ENCODE results near the gene YIPF3. TPM values are rescaled to one million over a fixed set of nuclear protein-coding genes. Genes with fewer than 3 reads are reported as not detected.
"Not testable (repeated sequence)": the region's sequence is repeated elsewhere in the genome, so short reads cannot be mapped to it uniquely, and the experiment has no call there.

The YIPF3 gene
- total and polyA plus RNA-seq, 10 of the 15 experiments (the other 5 are each of a cell fraction or from before 2014, with no cell fraction given): 20.5 to 88.8 (median 44.7) TPM

DNA sequence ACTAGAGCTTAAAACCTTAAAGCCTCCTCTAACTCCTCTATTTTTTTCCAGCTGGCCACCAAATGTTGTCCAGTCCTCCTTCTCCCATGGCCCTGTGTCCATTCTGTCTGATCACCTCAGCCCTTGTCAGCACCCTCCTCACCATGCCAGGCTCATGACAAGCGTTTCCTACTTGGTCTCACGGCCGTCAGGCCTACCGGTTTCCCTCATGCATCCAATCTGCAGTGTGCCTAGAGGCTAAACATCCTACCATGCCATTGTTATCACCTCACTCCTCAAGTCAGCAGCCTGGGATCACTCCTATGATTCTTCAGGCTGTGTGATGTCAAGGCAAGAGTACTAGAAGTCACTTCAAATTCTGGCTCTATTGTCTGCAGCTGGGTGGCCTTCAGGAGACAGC lies 49.0 kb downstream of the YIPF3 start (continued):
- TF ChIP-seq, protein P1, sequence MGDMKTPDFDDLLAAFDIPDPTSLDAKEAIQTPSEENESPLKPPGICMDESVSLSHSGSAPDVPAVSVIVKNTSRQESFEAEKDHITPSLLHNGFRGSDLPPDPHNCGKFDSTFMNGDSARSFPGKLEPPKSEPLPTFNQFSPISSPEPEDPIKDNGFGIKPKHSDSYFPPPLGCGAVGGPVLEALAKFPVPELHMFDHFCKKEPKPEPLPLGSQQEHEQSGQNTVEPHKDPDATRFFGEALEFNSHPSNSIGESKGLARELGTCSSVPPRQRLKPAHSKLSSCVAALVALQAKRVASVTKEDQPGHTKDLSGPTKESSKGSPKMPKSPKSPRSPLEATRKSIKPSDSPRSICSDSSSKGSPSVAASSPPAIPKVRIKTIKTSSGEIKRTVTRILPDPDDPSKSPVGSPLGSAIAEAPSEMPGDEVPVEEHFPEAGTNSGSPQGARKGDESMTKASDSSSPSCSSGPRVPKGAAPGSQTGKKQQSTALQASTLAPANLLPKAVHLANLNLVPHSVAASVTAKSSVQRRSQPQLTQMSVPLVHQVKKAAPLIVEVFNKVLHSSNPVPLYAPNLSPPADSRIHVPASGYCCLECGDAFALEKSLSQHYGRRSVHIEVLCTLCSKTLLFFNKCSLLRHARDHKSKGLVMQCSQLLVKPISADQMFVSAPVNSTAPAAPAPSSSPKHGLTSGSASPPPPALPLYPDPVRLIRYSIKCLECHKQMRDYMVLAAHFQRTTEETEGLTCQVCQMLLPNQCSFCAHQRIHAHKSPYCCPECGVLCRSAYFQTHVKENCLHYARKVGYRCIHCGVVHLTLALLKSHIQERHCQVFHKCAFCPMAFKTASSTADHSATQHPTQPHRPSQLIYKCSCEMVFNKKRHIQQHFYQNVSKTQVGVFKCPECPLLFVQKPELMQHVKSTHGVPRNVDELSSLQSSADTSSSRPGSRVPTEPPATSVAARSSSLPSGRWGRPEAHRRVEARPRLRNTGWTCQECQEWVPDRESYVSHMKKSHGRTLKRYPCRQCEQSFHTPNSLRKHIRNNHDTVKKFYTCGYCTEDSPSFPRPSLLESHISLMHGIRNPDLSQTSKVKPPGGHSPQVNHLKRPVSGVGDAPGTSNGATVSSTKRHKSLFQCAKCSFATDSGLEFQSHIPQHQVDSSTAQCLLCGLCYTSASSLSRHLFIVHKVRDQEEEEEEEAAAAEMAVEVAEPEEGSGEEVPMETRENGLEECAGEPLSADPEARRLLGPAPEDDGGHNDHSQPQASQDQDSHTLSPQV (IDR thresholded peaks at IDR 0.05): no peak
- TF ChIP-seq, protein P2, sequence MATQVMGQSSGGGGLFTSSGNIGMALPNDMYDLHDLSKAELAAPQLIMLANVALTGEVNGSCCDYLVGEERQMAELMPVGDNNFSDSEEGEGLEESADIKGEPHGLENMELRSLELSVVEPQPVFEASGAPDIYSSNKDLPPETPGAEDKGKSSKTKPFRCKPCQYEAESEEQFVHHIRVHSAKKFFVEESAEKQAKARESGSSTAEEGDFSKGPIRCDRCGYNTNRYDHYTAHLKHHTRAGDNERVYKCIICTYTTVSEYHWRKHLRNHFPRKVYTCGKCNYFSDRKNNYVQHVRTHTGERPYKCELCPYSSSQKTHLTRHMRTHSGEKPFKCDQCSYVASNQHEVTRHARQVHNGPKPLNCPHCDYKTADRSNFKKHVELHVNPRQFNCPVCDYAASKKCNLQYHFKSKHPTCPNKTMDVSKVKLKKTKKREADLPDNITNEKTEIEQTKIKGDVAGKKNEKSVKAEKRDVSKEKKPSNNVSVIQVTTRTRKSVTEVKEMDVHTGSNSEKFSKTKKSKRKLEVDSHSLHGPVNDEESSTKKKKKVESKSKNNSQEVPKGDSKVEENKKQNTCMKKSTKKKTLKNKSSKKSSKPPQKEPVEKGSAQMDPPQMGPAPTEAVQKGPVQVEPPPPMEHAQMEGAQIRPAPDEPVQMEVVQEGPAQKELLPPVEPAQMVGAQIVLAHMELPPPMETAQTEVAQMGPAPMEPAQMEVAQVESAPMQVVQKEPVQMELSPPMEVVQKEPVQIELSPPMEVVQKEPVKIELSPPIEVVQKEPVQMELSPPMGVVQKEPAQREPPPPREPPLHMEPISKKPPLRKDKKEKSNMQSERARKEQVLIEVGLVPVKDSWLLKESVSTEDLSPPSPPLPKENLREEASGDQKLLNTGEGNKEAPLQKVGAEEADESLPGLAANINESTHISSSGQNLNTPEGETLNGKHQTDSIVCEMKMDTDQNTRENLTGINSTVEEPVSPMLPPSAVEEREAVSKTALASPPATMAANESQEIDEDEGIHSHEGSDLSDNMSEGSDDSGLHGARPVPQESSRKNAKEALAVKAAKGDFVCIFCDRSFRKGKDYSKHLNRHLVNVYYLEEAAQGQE (IDR thresholded peaks at IDR 0.05; ENCODE audit: low read depth, low read length): no peak
- no peak for TF ChIP-seq ATF7 (IDR thresholded peaks at IDR 0.05; ENCODE audit: low read depth)
- TF ChIP-seq FOXK2 (IDR thresholded peaks at IDR 0.05): no peak

DNA sequence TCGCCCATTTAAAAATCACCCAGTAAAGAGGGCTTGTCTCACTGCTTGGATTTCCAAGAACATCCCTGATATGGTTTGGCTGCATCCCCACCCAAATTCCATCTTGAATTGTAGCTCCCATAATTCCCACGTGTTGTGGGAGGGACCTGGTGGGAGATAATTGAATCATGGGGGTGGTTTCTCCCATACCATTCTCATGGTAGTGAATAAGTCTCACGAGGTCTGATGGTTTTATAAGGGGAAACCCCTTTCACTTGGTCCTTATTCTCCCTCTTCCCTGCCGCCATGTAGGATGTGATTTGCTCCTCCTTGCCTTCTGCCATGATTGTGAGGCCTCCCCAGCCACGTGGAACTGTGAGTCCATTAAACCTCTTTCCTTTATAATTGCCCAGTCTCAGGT lies 49.5 kb downstream of the YIPF3 start:
- FAIRE-seq; H4K20me1 ChIP-seq (ENCODE audit: control insufficient read depth, insufficient read depth); H3K36me3 ChIP-seq (ENCODE audit: control insufficient read depth in 2 of 2, insufficient read depth in 2 of 2, low read length in 1 of 2); H2AFZ ChIP-seq (ENCODE audit: control insufficient read depth, low read depth, low read length); intact Hi-C loops (cut with micrococcal nuclease; ENCODE audit: unreplicated experiment); H3K4me1 ChIP-seq (ENCODE audit: control insufficient read depth, insufficient read depth, low read length); H3K27ac ChIP-seq (ENCODE audit: control insufficient read depth, insufficient read depth); in situ Hi-C loops (cut with MboI); DNase-seq (ENCODE audit: low read depth, low spot score); CTCF ChIA-PET; ATAC-seq; H3K4me3 ChIP-seq; BruUV-seq (replicated peaks); H3K9ac ChIP-seq (ENCODE audit: control insufficient read depth, insufficient read depth, low read length); H3K4me2 ChIP-seq (ENCODE audit: control insufficient read depth, insufficient read depth); H3K79me2 ChIP-seq (ENCODE audit: control insufficient read depth, insufficient read depth, low read length); H3K9me3 ChIP-seq (replicated peaks; ENCODE audit: control insufficient read depth, insufficient read depth, low read length); H3K27me3 ChIP-seq (replicated peaks in 1 of 2; ENCODE audit: control insufficient read depth in 2 of 2, insufficient read depth in 2 of 2, low read length in 1 of 2): not testable (repeated sequence)
- RAD21 ChIA-PET (ENCODE audit: unreplicated experiment): interaction anchor here (1.0 kb wide), 1 partner anchor 11 kb away, joined by 3 read pairs; the partner anchor contains the start of gene DLK2
- POLR2A ChIA-PET: interaction anchor here (0.5 kb wide), 1 partner anchor 160 kb away, joined by 6 read pairs; no protein-coding TSS in a partner anchor
- SMC1A ChIA-PET (ENCODE audit: uncharacterized antibody, unreplicated experiment): interaction anchor here (1.4 kb wide), 1 partner anchor 39 kb away, joined by 5 read pairs; no protein-coding TSS in a partner anchor
- WGBS (ENCODE audit: insufficient coverage, insufficient replicate concordance, low lambda C conversion rate, missing lambda C conversion rate): 21% methylated on average over 5 of the region's 5 CpGs

All from GM12878 (cell line).